ENCODE measurements around the gene SMG9. TPM values are rescaled to one million over a fixed set of nuclear protein-coding genes. Genes with fewer than 3 reads are reported as not detected.

SMG9 gene, protein sequence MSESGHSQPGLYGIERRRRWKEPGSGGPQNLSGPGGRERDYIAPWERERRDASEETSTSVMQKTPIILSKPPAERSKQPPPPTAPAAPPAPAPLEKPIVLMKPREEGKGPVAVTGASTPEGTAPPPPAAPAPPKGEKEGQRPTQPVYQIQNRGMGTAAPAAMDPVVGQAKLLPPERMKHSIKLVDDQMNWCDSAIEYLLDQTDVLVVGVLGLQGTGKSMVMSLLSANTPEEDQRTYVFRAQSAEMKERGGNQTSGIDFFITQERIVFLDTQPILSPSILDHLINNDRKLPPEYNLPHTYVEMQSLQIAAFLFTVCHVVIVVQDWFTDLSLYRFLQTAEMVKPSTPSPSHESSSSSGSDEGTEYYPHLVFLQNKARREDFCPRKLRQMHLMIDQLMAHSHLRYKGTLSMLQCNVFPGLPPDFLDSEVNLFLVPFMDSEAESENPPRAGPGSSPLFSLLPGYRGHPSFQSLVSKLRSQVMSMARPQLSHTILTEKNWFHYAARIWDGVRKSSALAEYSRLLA
- total RNA-seq (10 to 100 TPM in 9 of 10 donors, 1 to 10 TPM in 1; 10.0 to 19.4 (median 13.3) TPM), polyA plus RNA-seq (10 to 100 TPM; 20.3 to 30.4 TPM)
- long read RNA-seq, donor 1, full-length matches to known transcripts = 1 of 5 reads
- long read RNA-seq, donor 1, partial matches to known transcripts = 2 of 5 reads
- long read RNA-seq, donor 1, other reads (novel, unspliced or antisense) = 2 of 5 reads
- long read RNA-seq, donor 2, full-length matches to known transcripts = 2 of 2 reads
- long read RNA-seq, donor 2, partial matches to known transcripts = 0 of 2 reads
- long read RNA-seq, donor 2, other reads (novel, unspliced or antisense) = 0 of 2 reads
- long read RNA-seq, donor 3, full-length matches to known transcripts = 2 of 8 reads
- long read RNA-seq, donor 3, partial matches to known transcripts = 4 of 8 reads
- long read RNA-seq, donor 3, other reads (novel, unspliced or antisense) = 2 of 8 reads

DNA sequence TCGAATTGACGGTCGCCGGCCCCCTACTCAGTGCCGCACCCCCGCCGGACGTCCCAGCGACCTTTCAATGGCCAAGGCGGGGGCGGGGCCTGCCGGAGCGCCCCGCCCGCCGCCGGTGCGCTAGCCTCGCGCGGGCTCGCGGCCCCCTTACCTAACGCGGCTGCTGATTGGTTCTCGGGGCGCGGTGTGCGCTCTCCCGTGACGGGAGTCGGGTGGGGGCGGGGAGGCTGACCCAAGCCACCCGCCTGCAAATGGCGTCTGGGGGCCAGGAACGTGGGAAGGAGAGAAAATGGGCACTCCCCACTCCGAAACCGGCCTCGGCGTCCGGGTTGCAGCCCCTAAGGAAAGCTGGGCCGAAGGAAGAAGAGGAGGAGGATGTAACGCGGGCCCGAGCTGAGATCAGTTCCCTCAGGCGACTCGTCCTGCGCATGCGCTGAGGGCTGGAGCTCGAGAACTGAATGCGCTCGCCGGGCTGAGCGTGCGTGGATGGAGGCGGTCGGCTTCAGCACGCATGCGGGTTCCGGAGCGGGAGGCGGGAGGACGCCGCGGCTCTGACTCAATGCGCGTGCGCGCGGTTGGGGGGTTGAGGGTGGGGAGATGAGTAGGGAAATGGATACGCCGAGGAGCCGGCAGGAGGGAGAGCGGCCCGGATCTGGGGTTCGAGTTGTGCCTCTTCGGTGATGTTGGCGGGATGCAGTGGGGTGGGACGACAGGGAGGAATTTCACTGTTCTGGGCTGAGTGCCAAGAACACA, at the start of gene SMG9:
Gene SMG9, minus strand, starts transcription at position 460 of the 753 bp plus-strand sequence. CDS start 4,221 bp downstream, outside the sequence.
- intact Hi-C loops (cut with DNase I) = loop anchor here in 1 of 10 donors (1.0 kb wide), 1 partner anchor 86 kb away; no protein-coding TSS in a partner anchor
- peak; percentile 93 to 98 (median 96) for ATAC-seq
- WGBS, 2 donors = 1% methylated on average over 79 of the region's 79 CpGs
- no peaks in the 10 kb centered on the region for H3K27me3 ChIP-seq
- DNase-seq = peak; percentile 98 to 100
- H3K4me1 ChIP-seq = peaks cover 0 to 64% (median 22%) of the 10 kb centered on the region in 9 donors
- no peak for TF ChIP-seq CTCF (IDR thresholded peaks at IDR 0.05)
- H3K27ac ChIP-seq = peak within 1 kb of the TSS; percentile 88 to 100 (median 98)
- peak within 1 kb of the TSS; percentile 46 to 89 (median 75) for H3K4me3 ChIP-seq
- no peaks in the 10 kb centered on the region for H3K9me3 ChIP-seq
- peaks cover 0 to 24% (median 8%) of the 10 kb centered on the region in 9 donors for H3K36me3 ChIP-seq

GRCh38 chr19:43804432-43804831, 49.7 kb upstream of the SMG9 start:
- intact Hi-C loops (cut with DNase I) = no loop called here
- Histone ChIP-seq H3K27me3 (peaks cover 0 to 14% (median 0%) of the 10 kb centered on the region in 7 donors), H3K36me3 (no peaks in the 10 kb centered on the region), H3K4me1 (peaks cover 0 to 5% (median 0%) of the 10 kb centered on the region in 9 donors), H3K9me3 (no peaks in the 10 kb centered on the region), H3K27ac (no peak overlapping the region), H3K4me3 (peak overlapping the region in 1 of 10 donors; percentile 24)
- ATAC-seq (no peak), DNase-seq (no peak)
- no peak for TF ChIP-seq CTCF (IDR thresholded peaks at IDR 0.05)
- 47 to 53% methylated on average over 2 of the region's 2 CpGs for WGBS, 2 donors

DNA sequence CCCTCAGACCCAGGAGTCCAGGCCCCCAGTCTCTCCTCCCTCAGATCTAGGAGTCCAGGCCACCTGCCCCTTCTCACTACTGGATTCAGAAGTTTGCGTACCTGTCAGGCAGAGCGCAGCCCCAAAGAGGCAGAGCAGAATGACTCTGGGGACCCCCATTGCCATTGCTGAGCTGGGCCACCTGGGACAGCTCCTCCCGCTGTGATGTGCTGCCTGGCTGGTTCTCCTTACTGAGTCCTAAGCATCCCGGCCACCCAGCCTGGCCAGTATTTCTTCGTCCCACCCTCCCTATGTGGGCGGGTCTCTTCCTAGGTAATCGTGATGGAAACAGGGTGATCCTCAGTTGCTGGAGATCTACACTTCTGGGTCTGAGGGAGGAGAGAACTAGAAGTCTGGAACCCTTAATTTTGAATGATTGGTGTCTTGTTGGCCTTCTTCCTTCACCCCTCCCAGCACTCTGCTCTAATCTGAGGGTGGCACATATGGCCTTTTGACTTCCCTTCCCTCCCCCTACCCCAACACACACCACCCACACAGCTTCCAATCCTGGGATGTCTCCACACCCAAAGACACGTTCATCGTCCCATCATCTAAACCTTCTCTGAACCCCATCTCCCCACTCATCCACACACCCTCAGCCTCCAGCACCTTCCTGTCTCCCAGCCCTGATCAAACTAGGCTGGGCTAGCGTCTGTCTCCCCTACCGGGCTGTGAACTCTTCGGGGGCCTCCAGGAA, 47.6 kb upstream of the SMG9 start, which contains the start of gene LYPD5:
Gene LYPD5, minus strand, starts transcription at position 232 of the 736 bp plus-strand sequence. Its CDS starts 67 bp downstream, at position 165.
- Histone ChIP-seq H3K4me1 (peaks cover 0 to 18% (median 7%) of the 10 kb centered on the region in 9 donors), H3K36me3 (no peaks in the 10 kb centered on the region), H3K27ac (no peak within 1 kb of the TSS), H3K9me3 (no peaks in the 10 kb centered on the region), H3K4me3 (no peak within 1 kb of the TSS), H3K27me3 (peaks cover 0 to 20% (median 14%) of the 10 kb centered on the region in 7 donors)
- intact Hi-C loops (cut with DNase I) = no loop called here
- DNase-seq (no peak), ATAC-seq (no peak)
- WGBS, 2 donors = 53 to 61% methylated on average over 12 of the region's 12 CpGs
- no peak for TF ChIP-seq CTCF (IDR thresholded peaks at IDR 0.05)
